Hepatic stellate cell (primary cell): ENCODE measurements around the gene BNC2.

Experiments
- DNase-seq: peaks from one replicate; pipeline ENCODE4 v3.0.0; 2011; ENCODE audit warnings: low spot score

The BNC2 gene

DNA sequence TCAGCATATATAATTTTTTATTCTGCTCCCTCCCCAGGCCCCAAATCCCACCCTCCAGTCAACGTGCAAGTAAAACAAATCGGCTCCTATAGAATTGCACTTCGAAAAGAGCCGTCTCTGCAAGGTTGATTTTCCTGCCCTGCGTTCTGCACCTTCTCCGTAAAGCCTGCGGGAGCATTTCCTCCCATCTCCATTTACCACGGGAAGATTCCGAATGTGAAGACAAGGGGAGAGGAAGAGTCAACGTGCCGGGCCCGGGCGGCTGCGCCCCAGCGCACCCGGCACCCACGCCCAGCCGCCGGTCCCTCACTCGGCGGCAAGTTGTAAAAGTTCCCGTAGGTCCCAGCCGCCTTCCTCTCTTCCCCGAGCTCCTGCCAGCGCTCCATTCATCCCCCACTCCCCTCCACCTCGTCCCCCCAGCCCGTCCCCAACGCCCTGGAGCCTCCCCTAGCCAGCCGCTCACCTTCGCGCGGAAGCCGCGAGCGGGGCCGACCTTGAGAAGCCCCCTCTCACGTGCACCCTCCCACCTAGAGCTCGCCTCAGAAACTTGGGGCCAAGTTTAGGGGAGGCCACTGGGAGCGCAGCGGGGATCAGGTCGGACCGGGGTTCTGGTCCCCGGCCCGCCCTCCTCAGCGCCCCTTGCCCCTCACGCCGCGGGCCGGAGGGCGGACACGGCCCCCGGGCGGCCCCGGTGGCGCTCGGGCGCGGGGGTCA lies 431 bp downstream of the BNC2 start:
- peak; percentile 36 for DNase-seq

DNA sequence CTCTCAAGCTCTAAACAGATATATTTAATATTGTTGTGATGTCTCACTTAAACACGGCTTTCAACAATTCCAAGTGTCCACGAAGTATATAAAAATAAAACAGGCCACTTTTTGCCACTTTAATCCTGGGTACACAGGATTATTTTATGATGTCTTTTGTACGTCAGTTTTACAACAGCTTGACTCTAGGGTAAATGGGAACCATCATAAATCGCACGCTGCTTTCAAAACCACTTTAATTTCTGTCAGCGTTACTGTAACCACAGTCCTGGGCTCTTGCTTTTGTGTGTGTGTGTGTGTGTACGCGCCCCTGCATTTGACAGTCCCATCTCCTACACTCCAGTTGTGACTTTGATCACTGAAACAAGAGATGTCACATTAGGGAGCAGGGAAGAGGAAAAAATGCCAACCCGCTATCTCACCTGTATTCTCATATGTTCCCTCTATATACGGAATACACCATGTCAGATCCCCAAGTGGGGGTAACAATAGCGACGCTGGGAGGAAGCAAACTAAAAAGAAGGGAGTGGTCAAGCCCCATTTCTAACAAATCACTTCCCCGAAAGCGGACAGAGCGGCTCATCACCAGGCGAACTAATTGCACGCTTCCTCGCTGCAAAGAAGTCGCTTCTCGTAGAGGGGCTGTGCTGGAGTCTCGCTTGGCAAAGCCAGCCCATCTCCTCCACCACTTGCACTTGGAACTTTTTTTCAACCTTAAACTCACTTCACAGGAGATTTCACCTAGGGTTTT lies 1.2 kb downstream of the BNC2 start:
- no peak for DNase-seq

- DNase-seq: no peak
Observed at GRCh38 chr9:16868701-16869100, 1.8 kb downstream of the BNC2 start.

GRCh38 chr9:16867576-16868311 lies 2.7 kb downstream of the BNC2 start:
- peak; percentile 46 for DNase-seq

DNA sequence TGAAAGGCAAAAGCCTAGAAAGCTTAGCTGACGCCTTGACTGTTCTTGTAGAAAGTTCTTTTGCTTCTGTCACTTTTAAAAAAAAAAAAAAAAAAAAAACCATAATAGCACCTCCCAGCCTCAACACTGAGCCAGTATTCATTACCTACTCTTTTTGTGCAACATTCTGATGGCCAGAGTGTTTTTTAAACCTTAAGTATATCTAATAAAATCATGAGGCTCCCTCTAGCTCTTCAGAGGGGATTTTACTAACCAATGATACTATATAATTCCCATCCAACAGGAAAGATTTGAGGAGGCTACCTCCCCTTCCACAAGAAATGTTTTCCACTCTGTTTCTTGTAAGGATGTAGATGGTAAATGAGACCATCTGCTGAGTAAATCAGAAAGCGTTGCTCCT lies 3.9 kb downstream of the BNC2 start:
- DNase-seq: no peak

DNA sequence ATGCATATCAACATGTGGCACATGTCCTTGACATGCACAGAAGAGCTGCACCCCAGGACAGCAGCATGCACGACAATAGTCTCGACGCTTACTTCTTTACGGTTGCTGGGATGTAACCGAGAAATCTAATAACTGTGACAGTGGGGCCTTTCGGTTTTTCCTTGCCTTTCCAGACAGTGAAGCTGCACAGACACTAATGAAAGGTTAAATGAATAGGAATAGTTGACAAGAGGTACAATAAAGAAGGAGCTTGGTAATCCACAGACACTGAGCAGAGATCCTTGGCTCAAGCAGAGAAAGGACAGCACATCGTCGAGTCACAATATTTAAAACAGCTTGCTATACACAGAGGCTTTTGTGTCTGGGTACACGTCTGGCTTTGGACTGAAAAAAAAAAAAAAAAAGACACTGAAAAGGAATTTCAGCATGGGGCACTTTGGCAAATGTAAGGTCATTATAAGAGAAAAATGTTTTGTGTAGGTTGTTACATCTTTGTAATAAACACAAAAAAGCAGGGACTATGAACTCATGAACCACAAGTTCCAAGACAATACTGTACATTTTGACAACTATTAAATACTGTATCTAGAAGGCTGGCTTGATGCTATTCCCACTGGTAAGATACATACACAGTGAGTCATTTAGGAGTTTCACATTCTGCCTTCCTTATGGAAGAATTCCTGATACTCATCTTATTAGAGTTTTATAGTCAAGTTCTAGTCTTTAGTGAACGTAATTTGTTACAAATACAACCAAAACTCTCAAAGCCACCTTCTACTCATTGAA lies 5.6 kb downstream of the BNC2 start:
- DNase-seq: peak; percentile 47

GRCh38 chr9:16848179-16848578 lies 22.3 kb downstream of the BNC2 start:
- no peak for DNase-seq

GRCh38 chr9:16846986-16847385 lies 23.5 kb downstream of the BNC2 start:
- DNase-seq: no peak

DNA sequence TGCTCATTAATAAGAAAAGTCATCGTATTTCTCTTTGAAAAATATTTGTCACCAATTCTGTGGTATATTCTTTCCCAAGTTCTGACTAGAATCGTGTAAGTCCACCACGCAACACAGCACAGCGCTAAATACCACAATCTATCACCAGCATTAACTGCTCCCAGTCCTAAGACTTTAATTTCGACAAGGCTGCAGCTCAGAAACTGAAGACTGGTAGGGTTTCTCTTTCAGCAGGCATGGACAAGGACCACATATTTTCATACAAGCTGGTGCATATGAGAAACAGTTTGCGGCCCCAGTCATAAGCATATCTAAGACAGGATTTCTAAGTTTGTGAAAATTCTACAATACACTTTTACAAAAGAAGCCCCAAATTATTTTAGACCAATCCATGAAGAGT lies 24.1 kb downstream of the BNC2 start:
- DNase-seq: no peak

DNA sequence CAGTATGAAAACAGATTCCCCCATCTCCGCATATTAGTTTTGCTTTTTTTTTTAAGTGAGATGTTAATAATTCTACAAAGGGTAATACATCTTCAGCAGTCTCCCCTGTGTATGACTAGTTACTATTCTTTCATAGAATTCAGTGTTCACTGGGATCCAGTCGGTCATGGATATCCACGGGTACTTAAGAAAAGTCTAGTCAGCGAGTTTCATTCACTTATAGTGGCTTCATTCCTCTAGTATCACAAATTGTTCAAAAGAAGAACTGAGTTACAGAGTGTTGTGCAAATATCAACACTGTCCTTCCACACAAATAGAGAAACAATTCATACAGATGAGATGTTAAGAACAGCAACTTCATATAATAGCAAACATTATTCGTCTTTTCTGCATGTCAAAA lies 35.7 kb downstream of the BNC2 start:
- DNase-seq: no peak

DNA sequence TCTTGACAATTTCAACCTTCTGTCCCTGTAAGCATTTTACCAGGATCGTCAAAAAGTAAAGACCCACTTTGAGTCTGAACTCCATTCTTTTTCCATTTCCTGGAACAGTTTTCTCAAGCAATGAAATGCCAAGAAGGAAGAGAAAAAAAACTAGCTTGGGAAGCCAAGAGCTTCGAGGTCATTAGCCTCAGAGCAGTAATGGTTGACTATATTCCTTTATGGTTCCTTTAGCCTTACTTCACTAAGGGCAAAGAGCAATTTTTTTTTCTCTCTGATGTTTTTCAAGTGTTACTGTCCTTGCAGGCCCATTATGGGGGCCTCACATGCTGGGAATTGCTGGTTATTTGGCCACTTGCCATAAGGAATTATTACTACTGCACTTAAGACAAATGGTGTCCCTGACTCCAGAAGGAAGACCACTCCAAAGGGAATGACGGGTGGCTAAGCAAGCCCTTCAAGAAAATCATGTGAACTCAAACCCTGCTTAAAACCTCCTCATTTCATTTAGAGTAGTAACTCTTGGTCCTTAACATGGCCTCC lies 37.1 kb downstream of the BNC2 start:
- no peak for DNase-seq

- no peak for DNase-seq
Observed at GRCh38 chr9:16832101-16832500, 38.4 kb downstream of the BNC2 start.

- DNase-seq: no peak
Observed at GRCh38 chr9:16830806-16831205, 39.7 kb downstream of the BNC2 start.

GRCh38 chr9:16828340-16829281 lies 41.9 kb downstream of the BNC2 start:
- peak; percentile 39 for DNase-seq

DNA sequence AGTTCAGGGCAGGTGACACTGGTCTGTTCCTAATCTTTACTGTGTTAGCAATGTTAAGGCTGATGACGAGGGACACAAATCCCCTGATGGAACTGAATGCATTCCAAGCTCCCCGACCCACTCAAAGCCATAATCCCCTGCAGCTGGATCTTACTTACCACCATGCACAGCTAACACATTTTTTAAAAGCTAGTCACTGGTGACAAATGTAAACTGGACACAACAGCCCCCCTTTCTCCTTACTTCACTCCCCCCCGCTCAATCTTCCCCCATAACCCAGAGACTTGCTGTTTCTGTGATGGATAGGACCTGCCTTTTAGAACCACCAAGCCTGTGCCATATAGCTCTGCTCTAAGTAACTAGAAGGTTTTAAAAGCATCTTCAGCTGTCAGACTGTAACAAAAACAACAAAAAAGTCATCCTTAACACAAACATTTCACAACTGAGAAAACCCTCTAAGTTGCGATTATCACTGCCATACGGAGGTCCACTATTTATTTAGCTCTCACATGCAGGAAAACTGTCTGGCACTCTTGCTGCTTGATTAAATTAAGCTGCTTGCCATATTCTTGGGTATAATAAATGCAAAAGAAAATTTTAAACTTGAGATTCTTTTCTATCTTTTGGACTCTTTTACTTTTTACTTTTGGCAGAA lies 44.4 kb downstream of the BNC2 start:
- DNase-seq: peak; percentile 55

- DNase-seq: no peak
Observed at GRCh38 chr9:16825331-16825725, 45.1 kb downstream of the BNC2 start.

DNA sequence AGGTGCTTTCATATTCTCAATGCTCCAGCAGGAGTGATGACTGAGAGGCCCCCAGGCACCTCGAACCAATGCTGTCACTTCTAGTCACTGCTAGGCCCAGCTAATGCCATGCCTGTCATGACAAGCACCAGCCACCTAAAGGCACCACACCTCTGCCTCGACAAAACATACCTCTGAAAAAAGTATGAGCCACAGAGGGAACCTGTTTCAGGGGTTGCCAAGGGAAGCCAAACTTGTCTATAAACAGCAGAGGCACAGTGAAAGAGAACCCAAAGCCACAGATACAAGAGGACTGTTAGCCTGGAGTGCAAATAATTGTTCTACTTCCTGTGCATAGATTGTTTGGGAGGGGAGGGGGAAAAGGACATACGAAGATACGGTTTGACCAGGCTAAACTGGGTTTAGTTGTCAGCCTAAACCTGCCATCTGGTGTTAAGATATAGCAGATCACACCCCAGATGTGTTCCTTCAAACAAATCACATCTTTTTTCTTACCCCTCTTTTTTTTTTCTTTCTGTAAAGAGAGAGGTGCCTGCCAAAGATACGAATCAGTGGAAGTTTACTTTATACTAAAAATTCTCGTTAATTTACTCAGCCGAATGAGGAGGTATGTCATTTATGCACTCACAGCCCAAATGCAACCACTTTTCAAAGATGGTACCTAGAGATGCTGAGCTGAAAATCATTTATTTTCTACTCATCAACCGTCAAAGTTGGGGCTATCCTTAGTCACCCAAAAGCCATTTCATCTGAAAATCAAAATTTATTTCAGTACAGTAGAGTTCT lies 45.7 kb downstream of the BNC2 start:
- DNase-seq: peak; percentile 18

- no peak for DNase-seq
Observed at GRCh38 chr9:16823906-16824305, 46.6 kb downstream of the BNC2 start.

GRCh38 chr9:16821344-16821743 lies 49.1 kb downstream of the BNC2 start:
- DNase-seq: no peak
